Measurements from ENCODE around the gene SBF1.
"Not testable (repeated sequence)": the region's sequence is repeated elsewhere in the genome, so short reads cannot be mapped to it uniquely, and the experiment has no call there.

SBF1 gene

DNA sequence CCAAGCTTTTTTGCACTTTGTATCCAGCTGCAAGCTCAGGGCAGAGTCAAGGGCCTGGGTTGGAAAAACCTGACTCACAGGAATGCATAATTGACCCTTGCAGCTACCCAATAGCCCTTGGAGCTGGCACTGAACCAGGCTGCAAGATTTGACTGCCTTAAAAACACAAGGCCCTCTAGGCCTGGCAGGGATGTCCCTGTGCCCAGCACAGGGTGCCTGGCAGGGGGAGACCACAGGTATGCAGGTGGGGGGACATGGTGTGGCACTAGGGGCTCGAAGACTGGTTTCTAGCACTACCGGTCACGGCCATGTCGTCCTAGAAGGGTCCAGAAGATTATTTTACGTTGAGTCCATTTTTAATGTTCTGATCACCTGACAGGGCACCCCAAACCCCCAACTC lies 30.2 kb downstream of the SBF1 start:
- no peak for DNase-seq

GRCh38 chr22:50443801-50444625 lies 30.8 kb downstream of the SBF1 start:
- DNase-seq, result no peak

DNA sequence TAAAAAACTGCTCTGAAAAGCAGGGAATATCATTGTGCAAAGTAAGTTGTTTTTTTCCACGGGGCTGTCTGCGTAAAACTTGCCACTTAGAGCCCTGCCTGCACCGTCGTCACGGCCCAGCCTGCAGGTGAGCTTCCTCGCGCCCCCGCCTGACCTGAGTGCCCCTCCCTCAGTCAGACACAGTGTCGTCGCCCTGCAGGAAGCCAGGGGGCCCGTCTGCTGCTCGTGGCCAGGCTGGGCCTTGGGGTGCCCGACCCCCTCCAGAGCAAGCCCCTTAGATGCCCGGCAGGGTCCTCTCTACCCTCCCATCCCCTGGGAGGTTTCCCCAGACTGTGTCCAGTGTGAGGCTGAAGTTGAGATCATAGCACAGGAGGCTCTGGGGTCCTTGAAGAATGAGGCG lies 31.6 kb downstream of the SBF1 start:
- DNase-seq, result no peak

DNA sequence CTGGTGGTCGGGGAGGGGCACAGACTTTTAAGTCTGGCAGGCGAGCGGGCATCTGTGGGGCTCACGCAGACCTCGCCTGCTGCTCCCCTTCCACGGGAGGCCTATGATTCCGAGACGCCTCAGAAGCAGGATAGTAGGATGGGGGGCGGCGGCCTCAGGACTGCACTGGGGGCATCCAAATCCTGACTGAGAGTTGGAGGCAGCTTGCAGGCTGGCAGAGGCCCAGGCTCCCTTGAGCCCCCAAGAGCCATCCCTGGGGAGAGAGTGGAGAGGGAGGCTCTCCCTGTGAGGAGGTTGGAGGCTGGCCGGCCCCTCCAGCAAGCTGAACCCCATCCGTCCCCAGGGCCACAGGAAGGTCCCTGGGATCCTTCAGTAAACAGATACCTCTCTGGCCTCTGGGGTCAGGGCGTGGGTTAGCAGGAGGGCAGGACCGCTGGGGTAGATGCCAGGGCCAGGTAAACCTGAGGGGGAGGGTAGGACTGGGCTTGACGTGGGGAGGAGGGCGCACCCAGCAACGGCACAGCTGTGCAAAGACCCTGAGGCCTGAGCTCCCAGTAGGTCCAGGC lies 33.3 kb downstream of the SBF1 start:
- no peak for DNase-seq

GRCh38 chr22:50440544-50441249 lies 34.1 kb downstream of the SBF1 start:
- DNase-seq, result no peak

DNA sequence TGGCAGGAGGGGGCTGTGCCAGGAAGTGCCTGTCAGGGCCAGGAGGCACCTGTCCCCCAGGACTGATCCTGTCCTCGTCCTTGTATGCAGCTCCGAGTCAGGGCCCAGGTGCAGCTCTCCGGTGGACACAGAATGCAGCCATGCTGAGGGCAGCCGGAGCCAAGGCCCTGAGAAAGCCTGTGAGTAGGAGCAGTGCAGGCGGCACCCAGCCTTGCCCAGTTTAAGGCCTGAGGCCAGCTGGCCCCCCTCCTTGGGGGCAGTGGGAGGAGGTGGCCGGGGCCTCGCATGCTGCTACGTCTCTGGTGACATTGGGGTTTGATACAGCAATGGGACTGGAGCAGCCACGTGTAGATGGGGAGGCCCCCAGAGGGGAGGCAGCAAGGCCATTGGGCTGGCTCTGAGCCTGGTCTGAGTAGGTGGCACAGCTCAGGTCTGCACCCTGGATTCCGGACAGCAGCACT lies 34.9 kb downstream of the SBF1 start:
- DNase-seq, result no peak

DNA sequence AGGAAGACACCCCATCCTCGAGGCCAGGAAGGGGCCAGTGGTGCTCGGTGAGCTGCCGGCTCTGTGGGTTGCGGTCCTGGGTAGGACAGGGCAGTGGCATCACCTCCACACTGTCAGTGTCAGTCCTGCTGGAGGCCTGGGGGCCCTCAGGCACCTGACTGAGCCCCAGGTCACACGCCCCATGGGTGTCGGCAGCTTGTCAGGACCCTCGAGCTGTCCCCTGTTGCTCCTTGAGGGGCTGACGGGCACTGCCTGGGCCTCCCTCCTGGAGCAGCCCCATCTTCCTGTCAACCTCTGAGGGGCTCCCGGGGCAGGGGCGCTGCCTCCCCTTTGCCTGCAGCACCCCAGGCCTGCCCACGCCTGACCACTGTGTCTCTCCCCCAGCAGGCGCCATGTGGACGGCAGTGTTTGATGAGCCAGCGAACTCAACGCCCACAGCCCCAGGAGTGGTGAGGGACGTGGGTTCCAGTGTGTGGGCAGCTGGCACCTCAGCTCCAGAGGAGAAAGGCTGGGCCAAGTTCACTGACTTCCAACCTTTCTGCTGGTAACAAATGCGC lies 35.4 kb downstream of the SBF1 start:
- DNase-seq, result no peak

DNA sequence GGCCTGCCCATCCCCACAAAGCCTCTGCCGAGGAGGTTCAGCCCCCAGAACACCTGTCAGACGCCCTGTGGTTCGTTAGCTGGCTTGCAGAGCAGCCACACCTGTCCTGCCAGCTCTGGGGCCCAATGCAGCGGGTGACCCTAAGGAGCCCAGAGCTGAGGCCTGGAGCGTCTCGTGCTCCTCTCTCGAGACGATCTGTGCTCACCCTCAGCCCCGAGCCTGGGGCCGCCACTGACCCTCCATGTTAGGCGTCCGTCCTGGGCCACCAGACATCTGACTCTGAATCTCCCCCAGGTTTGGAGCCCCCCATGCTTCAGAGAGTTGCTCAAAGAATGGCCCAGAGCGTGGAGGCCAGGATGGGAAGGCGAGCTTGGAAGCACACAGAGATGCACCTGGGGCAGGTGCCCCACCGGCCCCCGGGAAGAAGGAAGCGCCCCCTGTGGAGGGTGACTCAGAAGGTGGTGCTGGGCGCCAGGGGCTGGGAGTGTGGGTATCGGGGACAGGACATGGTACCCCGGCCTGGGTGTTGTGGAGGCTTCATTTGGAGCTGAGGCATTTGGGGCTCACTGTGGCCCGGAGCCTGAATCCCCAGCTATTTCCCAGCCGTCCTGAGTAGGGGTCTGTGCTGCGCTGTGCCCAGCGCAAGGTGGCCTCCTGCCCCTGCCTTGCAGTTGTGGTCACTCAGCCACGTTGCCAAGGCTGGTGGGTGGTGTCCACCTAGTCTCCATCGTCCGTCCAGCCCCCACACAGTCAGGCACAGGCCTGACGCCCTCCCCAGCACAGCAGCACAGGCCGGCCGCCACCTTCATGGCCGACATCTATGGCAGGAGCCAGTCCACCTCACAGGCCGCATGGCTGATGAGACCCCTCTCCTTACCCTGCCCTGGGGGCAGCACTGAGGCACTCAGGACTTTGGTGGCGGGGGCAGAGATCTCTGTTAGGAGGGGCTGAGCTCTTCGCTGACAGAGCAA lies 36.2 kb downstream of the SBF1 start:
- no peak for DNase-seq

- no peak for DNase-seq
Measured at GRCh38 chr22:50437511-50438304, 37.1 kb downstream of the SBF1 start.

GRCh38 chr22:50436841-50437341 lies 37.9 kb downstream of the SBF1 start:
- DNase-seq, result no peak

DNA sequence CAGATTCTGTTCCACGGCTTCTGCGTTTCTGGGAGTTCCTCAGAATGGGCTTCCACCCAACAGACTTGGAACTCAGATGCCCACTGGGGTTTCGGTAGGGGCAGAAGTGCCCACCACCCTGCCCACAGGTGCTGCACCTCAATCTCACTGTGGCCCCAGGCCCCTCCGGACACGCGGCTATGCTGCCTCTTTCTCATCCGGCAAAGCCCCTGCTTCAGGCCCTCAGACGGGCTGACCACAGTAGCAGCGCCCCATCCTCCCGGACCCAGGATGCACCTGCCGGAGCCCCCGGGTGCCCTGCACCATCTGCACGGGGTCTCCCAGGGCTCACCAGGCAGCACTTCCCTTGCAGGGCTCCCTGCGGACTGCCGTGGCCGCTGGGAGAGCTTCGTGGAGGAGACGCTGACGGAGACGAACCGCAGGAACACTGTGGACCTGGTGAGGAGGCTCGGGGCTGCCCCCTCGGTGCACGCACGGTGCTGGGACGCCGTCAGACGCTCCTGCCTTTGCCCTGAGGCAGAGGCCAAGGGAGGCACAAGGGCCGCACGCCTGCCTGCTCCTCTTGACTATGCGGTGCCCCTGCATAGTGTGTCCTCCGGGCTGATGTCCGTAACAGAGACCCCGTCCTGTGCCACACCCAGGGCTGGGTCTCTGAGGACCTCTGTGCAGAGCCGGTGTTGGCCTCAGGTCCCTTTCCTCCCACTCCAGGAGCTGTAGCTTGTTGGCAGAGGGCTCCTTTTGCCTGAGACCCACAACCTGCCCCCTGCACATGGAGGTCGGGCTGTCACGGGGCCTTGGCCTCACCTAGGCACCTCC lies 38.6 kb downstream of the SBF1 start:
- no peak for DNase-seq

- no peak for DNase-seq
Measured at GRCh38 chr22:50435291-50436014, 39.4 kb downstream of the SBF1 start.

GRCh38 chr22:50434849-50435248 lies 40.0 kb downstream of the SBF1 start:
- no peak for DNase-seq

GRCh38 chr22:50432877-50433510 lies 41.8 kb downstream of the SBF1 start:
- not testable (repeated sequence) for DNase-seq

GRCh38 chr22:50432131-50432876 lies 42.5 kb downstream of the SBF1 start:
- no peak for DNase-seq

GRCh38 chr22:50425179-50425916 lies 49.5 kb downstream of the SBF1 start:
- DNase-seq, result no peak

DNA sequence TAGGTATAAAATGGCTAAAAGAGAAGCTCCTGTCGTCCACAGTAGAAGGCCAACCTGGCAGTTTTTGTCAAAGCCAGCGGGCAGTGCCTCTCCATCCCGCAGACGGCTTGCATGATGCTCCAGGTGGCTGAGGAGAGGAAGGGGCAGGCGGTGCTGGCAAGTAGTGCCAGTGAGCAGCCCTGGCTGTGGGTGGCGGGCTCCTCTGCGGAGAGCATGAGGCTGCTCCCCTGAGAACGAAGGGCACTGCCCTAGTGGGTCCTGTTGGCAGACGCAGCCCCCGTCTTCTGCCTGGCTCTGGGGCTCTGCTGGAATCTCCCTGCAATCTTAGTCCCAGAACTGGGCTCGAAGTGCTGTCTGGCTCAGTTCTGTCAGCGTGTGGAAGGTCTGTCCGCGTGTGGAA lies 50.9 kb downstream of the SBF1 start:
- DNase-seq, result no peak
